ENCODE results near the gene PRKN. TPM values are rescaled to one million over a fixed set of nuclear protein-coding genes. Genes with fewer than 3 reads are reported as not detected.

The PRKN gene
- total RNA-seq, 1 donor from 2014 or later: not detected

DNA sequence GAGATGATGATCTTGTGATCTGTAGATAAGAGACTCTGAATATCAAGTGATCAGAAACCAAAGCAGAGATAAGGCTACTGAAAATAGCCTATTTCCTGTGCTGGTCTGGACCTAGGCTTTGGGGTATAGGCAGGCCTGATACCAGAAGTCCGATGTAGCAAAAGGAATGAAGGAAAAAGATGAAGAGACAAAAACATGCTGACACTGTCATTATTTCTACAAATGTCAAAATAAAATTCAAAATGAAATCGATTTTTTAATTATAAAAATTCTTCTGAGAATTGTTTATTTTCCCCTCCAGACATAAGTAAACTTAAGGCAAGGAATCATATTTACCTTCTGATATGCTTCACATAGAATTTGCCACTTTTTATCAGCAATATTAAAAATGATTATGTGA lies 252.8 kb downstream of the PRKN start:
- no peak overlapping the region for H3K4me3 Mint-ChIP-seq
- intact Hi-C loops (cut with micrococcal nuclease): no loop called here
- DNase-seq (ENCODE audit: low spot score): no peak
- H3K27me3 Mint-ChIP-seq (ENCODE audit: insufficient read depth): no peaks in the 10 kb centered on the region
- H3K9me3 Mint-ChIP-seq: peaks cover 3% of the 10 kb centered on the region
- H3K4me1 Mint-ChIP-seq (ENCODE audit: low read depth): no peaks in the 10 kb centered on the region
- no peaks in the 10 kb centered on the region for H3K36me3 Mint-ChIP-seq (ENCODE audit: low read depth)
- no peak overlapping the region for H3K27ac Mint-ChIP-seq

DNA sequence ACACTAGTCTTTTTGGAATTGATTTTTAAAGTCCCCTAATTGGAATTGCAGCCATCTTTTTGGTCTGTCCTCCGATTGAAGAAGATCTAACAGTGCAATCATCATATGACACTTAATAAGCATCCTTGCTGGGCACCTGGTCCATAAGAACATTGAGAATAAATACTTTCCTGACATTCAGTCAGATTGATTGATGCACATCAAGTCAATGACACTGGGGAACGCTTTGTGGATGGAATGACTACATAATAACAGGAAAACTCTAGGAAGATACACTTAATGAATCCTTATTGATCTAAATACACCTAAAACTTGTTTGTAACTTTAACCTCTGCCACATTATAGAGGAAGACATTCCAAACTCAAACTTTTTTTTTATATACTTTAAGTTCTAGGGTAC lies 255.7 kb downstream of the PRKN start:
- no peaks in the 10 kb centered on the region for H3K27me3 Mint-ChIP-seq (ENCODE audit: insufficient read depth)
- H3K27ac Mint-ChIP-seq: no peak overlapping the region
- H3K36me3 Mint-ChIP-seq (ENCODE audit: low read depth): no peaks in the 10 kb centered on the region
- DNase-seq (ENCODE audit: low spot score): no peak
- no peaks in the 10 kb centered on the region for H3K9me3 Mint-ChIP-seq
- intact Hi-C loops (cut with micrococcal nuclease): no loop called here
- no peaks in the 10 kb centered on the region for H3K4me1 Mint-ChIP-seq (ENCODE audit: low read depth)
- no peak overlapping the region for H3K4me3 Mint-ChIP-seq

DNA sequence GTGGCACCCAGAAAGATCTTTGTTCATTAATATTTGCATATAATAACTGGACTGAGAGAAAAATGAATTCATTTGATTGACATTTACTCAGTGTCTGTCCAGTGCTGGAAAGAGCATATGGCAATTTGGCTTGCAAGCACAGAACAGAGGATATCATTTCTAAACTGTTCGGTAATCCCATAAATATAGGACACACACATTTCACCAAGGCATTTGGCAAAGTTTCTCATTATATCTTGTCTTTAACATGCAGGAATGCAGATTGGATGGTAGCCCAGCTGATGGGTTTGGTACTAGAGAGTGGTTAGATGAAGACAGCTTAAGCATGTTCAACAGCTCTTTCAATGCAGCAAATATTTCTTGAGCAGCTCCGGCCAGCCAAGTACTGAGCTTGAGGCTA lies 259.2 kb downstream of the PRKN start:
- intact Hi-C loops (cut with micrococcal nuclease): no loop called here
- Mint-ChIP-seq H3K4me1 (ENCODE audit: low read depth) (no peaks in the 10 kb centered on the region), H3K27me3 (ENCODE audit: insufficient read depth) (no peaks in the 10 kb centered on the region), H3K36me3 (ENCODE audit: low read depth) (no peaks in the 10 kb centered on the region), H3K9me3 (no peaks in the 10 kb centered on the region), H3K27ac (no peak overlapping the region), H3K4me3 (no peak overlapping the region)
- DNase-seq (ENCODE audit: low spot score): no peak

DNA sequence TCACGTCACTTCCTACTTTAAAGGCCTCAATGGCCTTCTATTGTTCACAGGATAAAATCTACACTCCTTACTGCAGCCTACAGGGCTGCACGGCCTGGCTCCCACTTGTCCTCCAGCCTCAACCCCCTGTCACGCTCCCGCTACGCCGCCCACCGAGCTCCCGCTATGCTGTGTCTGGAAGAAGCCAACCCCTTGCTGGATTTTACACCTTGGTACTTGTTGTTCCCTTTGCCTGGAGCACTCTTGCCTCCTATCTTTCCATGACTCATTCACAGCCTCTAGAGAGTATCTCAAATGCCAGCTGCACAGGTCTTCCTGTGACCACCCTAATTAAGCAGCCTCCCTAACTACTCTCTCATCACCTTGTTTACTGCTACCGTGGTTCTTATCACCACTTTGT lies 259.9 kb downstream of the PRKN start:
- intact Hi-C loops (cut with micrococcal nuclease): no loop called here
- no peaks in the 10 kb centered on the region for H3K27me3 Mint-ChIP-seq (ENCODE audit: insufficient read depth)
- no peaks in the 10 kb centered on the region for H3K4me1 Mint-ChIP-seq (ENCODE audit: low read depth)
- H3K27ac Mint-ChIP-seq: no peak overlapping the region
- no peak for DNase-seq (ENCODE audit: low spot score)
- H3K36me3 Mint-ChIP-seq (ENCODE audit: low read depth): no peaks in the 10 kb centered on the region
- H3K9me3 Mint-ChIP-seq: no peaks in the 10 kb centered on the region
- H3K4me3 Mint-ChIP-seq: no peak overlapping the region

DNA sequence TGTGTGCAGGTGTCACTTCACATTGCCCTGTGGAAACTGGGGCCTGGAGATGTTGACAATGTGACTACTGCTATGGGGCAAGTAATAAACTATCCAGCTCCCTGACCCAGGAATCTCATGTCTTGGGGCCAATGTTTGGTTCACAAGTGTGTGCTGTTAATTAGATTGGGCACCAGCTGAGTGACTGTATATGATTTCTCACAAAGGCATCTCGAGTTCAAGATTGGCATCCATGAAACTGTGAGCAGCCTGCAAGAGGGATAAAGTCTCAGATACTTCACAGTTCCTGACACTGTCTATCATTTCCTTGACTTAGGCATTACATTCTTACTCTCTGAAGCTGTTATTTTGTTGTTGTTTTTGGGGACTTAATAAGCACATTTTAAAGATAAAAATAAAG lies 264.0 kb downstream of the PRKN start:
- Mint-ChIP-seq H3K4me3 (no peak overlapping the region), H3K9me3 (no peaks in the 10 kb centered on the region), H3K27ac (no peak overlapping the region), H3K36me3 (ENCODE audit: low read depth) (no peaks in the 10 kb centered on the region), H3K4me1 (ENCODE audit: low read depth) (no peaks in the 10 kb centered on the region), H3K27me3 (ENCODE audit: insufficient read depth) (no peaks in the 10 kb centered on the region)
- intact Hi-C loops (cut with micrococcal nuclease): no loop called here
- DNase-seq (ENCODE audit: low spot score): no peak

DNA sequence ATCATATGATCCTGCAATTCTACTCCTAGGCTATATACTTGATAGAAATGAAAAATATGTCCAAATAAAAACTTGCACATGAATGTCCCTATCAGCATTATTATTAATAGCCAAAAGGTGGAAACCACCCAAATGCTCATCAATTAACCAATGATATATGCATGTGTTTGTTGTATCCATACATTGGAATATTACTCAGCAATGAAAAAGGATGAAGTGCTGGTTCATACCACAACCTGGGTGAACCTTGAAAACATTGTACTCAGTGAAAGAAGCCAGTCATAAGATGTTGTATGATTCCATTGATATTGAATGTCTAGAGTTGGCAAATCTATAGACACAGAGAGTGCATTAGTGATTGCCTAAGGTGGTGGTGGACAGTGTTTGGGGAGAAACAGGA lies 267.6 kb downstream of the PRKN start:
- Mint-ChIP-seq H3K4me3 (no peak overlapping the region), H3K4me1 (ENCODE audit: low read depth) (no peaks in the 10 kb centered on the region), H3K27me3 (ENCODE audit: insufficient read depth) (no peaks in the 10 kb centered on the region), H3K36me3 (ENCODE audit: low read depth) (no peaks in the 10 kb centered on the region), H3K27ac (no peak overlapping the region), H3K9me3 (no peaks in the 10 kb centered on the region)
- intact Hi-C loops (cut with micrococcal nuclease): no loop called here
- no peak for DNase-seq (ENCODE audit: low spot score)

DNA sequence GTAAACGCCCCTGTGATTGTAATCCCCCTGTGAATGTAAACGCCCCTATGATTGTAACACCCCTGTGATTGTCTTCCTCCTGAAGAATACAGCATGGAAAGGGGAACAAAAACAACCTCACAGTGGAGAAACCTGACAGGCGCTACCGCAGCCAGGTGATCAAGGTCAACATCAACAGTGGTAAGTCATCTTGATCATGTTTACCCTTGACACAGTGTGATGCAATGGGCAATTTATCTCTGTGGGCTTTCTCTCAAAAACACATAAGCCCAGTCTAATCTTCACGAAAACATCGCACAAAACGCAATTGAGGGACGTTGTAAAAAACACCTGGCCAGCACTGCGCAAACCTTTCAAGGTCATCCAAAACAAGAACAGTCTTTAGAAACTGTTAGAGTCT lies 277.2 kb downstream of the PRKN start:
- Mint-ChIP-seq H3K4me1 (ENCODE audit: low read depth) (no peaks in the 10 kb centered on the region), H3K27ac (no peak overlapping the region), H3K9me3 (no peaks in the 10 kb centered on the region), H3K4me3 (no peak overlapping the region), H3K36me3 (ENCODE audit: low read depth) (no peaks in the 10 kb centered on the region), H3K27me3 (ENCODE audit: insufficient read depth) (no peaks in the 10 kb centered on the region)
- intact Hi-C loops (cut with micrococcal nuclease): no loop called here
- no peak for DNase-seq (ENCODE audit: low spot score)

DNA sequence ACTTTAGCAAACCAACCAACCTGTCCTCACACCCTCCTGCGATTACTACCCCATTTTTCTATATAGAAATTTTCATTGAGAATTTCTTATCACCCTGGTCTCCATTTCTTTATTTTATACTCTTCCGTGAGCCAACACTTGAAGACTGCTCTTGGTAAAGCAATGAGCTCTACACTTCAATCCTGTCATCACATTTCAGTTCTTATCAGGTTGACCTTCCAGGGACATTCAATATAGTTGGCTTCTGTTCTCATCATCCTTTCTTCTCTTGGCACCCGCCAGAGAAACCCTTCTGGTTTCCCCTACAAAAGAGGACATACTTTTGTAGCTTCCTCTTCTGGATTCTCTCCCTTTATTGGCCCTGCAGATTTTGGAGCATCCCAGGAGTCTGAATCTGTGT lies 279.3 kb downstream of the PRKN start:
- Mint-ChIP-seq H3K9me3 (no peaks in the 10 kb centered on the region), H3K27me3 (ENCODE audit: insufficient read depth) (no peaks in the 10 kb centered on the region), H3K4me3 (no peak overlapping the region), H3K4me1 (ENCODE audit: low read depth) (no peaks in the 10 kb centered on the region), H3K27ac (no peak overlapping the region), H3K36me3 (ENCODE audit: low read depth) (no peaks in the 10 kb centered on the region)
- intact Hi-C loops (cut with micrococcal nuclease): no loop called here
- DNase-seq (ENCODE audit: low spot score): no peak

DNA sequence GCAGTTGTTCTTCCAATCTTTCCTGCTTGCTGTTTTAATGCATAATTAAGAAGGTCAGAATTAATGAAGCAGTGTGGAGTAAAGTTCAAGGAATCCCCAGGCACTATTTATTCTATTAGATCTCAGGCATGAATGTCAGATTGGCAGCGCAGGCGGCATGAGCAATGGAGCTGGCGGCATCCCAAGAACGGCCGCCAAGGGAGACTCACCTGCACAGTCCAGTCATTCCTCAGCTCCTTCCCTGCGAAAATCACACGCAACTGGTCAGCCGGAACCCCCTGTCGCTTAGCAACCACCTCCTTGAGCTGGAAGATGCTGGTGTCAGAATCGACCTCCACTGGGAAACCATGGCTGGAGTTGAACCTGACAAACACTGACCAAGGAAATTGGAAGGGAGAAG lies 284.5 kb downstream of the PRKN start:
- DNase-seq (ENCODE audit: low spot score): no peak
- no peaks in the 10 kb centered on the region for H3K4me1 Mint-ChIP-seq (ENCODE audit: low read depth)
- H3K27ac Mint-ChIP-seq: no peak overlapping the region
- peaks cover 3% of the 10 kb centered on the region for H3K9me3 Mint-ChIP-seq
- intact Hi-C loops (cut with micrococcal nuclease): no loop called here
- no peaks in the 10 kb centered on the region for H3K27me3 Mint-ChIP-seq (ENCODE audit: insufficient read depth)
- no peaks in the 10 kb centered on the region for H3K36me3 Mint-ChIP-seq (ENCODE audit: low read depth)
- no peak overlapping the region for H3K4me3 Mint-ChIP-seq

DNA sequence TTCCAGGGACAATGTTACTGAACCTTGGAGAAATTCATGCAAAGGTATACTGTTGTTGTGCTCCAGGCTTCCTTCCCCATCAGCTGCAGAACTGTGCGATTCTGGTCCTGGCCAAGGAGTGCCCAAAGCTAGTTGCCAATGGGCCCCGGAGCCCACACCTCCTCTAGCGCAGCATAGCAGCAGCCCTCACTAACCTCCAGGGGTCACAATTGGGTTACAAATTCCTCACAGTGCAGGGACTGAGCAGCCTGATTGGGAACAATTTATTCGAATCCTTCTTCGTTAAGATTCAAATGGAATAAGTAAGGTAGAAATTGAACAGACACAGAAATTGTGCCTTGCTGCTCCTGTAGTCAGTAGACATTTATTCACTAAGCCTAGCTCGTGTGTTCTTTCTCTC lies 284.9 kb downstream of the PRKN start:
- Mint-ChIP-seq H3K4me1 (ENCODE audit: low read depth) (no peaks in the 10 kb centered on the region), H3K36me3 (ENCODE audit: low read depth) (no peaks in the 10 kb centered on the region), H3K4me3 (no peak overlapping the region), H3K9me3 (peaks cover 3% of the 10 kb centered on the region), H3K27ac (no peak overlapping the region), H3K27me3 (ENCODE audit: insufficient read depth) (no peaks in the 10 kb centered on the region)
- intact Hi-C loops (cut with micrococcal nuclease): no loop called here
- no peak for DNase-seq (ENCODE audit: low spot score)

DNA sequence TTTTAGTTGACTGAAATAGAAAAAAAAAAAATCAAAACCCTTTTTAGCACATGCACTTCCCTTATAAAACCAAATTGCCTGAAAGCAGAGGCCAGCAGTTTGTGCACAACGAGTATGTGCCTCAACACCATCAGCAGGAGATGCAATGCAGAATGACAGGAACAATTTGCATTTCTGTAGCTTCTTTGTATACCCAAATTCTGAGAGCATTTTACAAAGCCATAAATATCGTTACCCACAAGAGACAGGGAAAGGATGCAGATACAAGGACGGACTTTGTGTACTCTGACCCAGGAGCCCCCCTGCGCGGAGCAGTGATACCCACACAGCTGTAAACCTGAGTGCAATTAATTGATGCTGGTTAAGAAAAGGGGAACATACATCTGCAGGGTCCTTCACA lies 285.6 kb downstream of the PRKN start:
- Mint-ChIP-seq H3K36me3 (ENCODE audit: low read depth) (no peaks in the 10 kb centered on the region), H3K27ac (no peak overlapping the region), H3K4me1 (ENCODE audit: low read depth) (no peaks in the 10 kb centered on the region), H3K9me3 (peaks cover 3% of the 10 kb centered on the region), H3K4me3 (no peak overlapping the region), H3K27me3 (ENCODE audit: insufficient read depth) (no peaks in the 10 kb centered on the region)
- intact Hi-C loops (cut with micrococcal nuclease): no loop called here
- no peak for DNase-seq (ENCODE audit: low spot score)

DNA sequence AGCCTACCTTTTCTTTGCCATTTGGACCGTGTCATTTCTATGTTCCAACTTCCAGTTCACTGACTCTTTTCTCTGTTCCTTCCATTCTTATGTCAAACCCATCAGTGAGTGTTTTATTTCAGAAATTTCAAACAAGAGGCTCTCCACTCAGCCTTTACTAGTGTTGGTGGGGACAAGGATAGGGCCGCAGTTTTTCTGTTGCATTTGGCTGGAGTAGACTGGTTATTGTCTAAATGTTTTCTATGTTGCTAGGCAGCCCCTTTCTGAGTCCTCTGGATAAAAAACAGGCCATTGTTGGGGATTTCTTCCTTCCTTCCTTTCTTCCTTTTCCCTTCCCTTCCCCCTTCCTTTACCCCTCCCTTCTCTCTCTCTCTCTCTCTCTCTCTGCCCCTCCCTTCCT lies 288.6 kb downstream of the PRKN start:
- no peak overlapping the region for H3K4me3 Mint-ChIP-seq
- H3K36me3 Mint-ChIP-seq (ENCODE audit: low read depth): no peaks in the 10 kb centered on the region
- H3K4me1 Mint-ChIP-seq (ENCODE audit: low read depth): no peaks in the 10 kb centered on the region
- no peak overlapping the region for H3K27ac Mint-ChIP-seq
- no peaks in the 10 kb centered on the region for H3K27me3 Mint-ChIP-seq (ENCODE audit: insufficient read depth)
- intact Hi-C loops (cut with micrococcal nuclease): no loop called here
- no peak for DNase-seq (ENCODE audit: low spot score)
- peaks cover 3% of the 10 kb centered on the region for H3K9me3 Mint-ChIP-seq

DNA sequence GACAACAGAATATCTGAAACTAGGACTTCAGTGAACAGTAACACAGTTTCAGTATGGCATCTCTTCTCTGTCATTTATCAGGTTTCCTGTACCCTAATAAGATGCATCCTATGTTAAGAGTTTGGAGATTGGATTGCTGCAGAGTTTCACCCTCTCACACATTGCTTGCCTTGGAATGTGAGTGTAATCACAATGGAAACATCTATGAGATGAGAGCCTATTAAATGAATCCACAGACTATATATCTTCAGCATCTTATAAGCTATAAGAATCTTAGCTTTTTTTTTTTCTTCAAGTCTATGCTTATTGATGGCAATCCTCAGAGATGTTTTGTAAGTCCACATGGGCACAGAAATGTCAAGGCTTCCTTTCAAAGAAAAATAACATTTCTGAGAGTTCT lies 292.5 kb downstream of the PRKN start:
- H3K9me3 Mint-ChIP-seq: no peaks in the 10 kb centered on the region
- no peak overlapping the region for H3K27ac Mint-ChIP-seq
- no peaks in the 10 kb centered on the region for H3K4me1 Mint-ChIP-seq (ENCODE audit: low read depth)
- H3K4me3 Mint-ChIP-seq: no peak overlapping the region
- intact Hi-C loops (cut with micrococcal nuclease): no loop called here
- H3K36me3 Mint-ChIP-seq (ENCODE audit: low read depth): no peaks in the 10 kb centered on the region
- DNase-seq (ENCODE audit: low spot score): no peak
- no peaks in the 10 kb centered on the region for H3K27me3 Mint-ChIP-seq (ENCODE audit: insufficient read depth)

DNA sequence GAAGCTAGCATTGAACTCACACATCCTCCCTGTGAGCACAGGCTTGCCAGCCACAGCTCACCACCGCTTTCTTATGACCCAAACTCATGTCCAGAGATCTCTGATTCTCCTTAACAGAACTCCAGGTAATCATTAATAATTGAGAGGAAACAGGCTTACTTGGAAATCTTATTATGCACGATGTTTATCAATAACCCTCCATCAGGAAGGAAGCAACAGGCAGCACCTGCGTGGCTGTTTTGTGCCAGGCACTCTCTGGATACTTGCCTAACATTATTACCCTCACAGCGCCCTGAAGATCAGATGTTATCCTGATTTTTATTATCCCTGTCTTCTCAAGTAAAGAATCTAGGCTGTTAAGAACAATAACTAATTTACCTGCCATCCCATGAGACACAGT lies 306.6 kb downstream of the PRKN start:
- H3K27ac Mint-ChIP-seq: no peak overlapping the region
- no peaks in the 10 kb centered on the region for H3K9me3 Mint-ChIP-seq
- H3K4me1 Mint-ChIP-seq (ENCODE audit: low read depth): no peaks in the 10 kb centered on the region
- H3K4me3 Mint-ChIP-seq: no peak overlapping the region
- intact Hi-C loops (cut with micrococcal nuclease): no loop called here
- DNase-seq (ENCODE audit: low spot score): no peak
- H3K27me3 Mint-ChIP-seq (ENCODE audit: insufficient read depth): no peaks in the 10 kb centered on the region
- H3K36me3 Mint-ChIP-seq (ENCODE audit: low read depth): no peaks in the 10 kb centered on the region
